HG02763 (cell line): ENCODE measurements around the gene CETN1.

Experiments
- ATAC-seq: cut with Tn5 transposase; IDR thresholded peaks from one replicate; pipeline ENCODE4 v1.9.1; 2021; ENCODE audit warnings: mild to moderate bottlenecking, moderate library complexity; ENCODE audit not compliant: unreplicated experiment

Gene CETN1

GRCh38 chr18:621291-622043, 41.3 kb downstream of the CETN1 start:
- no peak for ATAC-seq

- no peak for ATAC-seq
Observed at GRCh38 chr18:622289-622688, 42.1 kb downstream of the CETN1 start.

GRCh38 chr18:623761-624620, 43.8 kb downstream of the CETN1 start:
- ATAC-seq: no peak

- no peak for ATAC-seq
Observed at GRCh38 chr18:627231-627630, 47.1 kb downstream of the CETN1 start.

GRCh38 chr18:629269-630150, 49.3 kb downstream of the CETN1 start:
- no peak for ATAC-seq

GRCh38 chr18:631560-631959, 51.4 kb downstream of the CETN1 start:
- ATAC-seq: no peak
